Measurements from ENCODE around the gene URB2. TPM values are rescaled to one million over a fixed set of nuclear protein-coding genes. Genes with fewer than 3 reads are reported as not detected.

The URB2 gene
- total and polyA plus RNA-seq, 2 experiments from 2014 or later, result 7.6 to 44.3 TPM

GRCh38 chr1:229672246-229672645 is 46.2 kb downstream of the URB2 start (continued):
- no peak for TF ChIP-seq CTCF (conservative IDR thresholded peaks at IDR 0.05; ENCODE audit: low read depth in 2 of 2)

GRCh38 chr1:229674042-229674441 is 48.0 kb downstream of the URB2 start:
- H3K9me2 ChIP-seq (ENCODE audit: insufficient read depth), result no peaks in the 10 kb centered on the region
- no peak for ATAC-seq
- DNase-seq (ENCODE audit: low spot score), result no peak
- H3K4me2 ChIP-seq, result no peak overlapping the region
- H3K27me3 ChIP-seq (ENCODE audit: insufficient read depth), result no peaks in the 10 kb centered on the region
- H3F3A ChIP-seq (replicated peaks; ENCODE audit: low read depth), result no peaks in the 10 kb centered on the region
- Mint-ChIP-seq H3K36me3 (ENCODE audit: low read depth) (no peaks in the 10 kb centered on the region), H3K4me3 (no peak overlapping the region), H3K9me3 (no peaks in the 10 kb centered on the region; the same call in 2 of the 3 replicates), H3K4me1 (no peaks in the 10 kb centered on the region; the same call in 2 of the 3 replicates), H3K27ac (no peak overlapping the region), H3K27me3 (ENCODE audit: insufficient read depth, low read depth, poor library complexity) (no peaks in the 10 kb centered on the region)
- H4K20me1 ChIP-seq (replicated peaks; ENCODE audit: insufficient read depth), result no peaks in the 10 kb centered on the region
- no peak overlapping the region for H3K27ac ChIP-seq (ENCODE audit: low read depth)
- no peaks in the 10 kb centered on the region for H3K4me1 ChIP-seq (ENCODE audit: insufficient read depth)
- H3K79me2 ChIP-seq (replicated peaks; ENCODE audit: insufficient read depth), result no peaks in the 10 kb centered on the region
- no peak overlapping the region for H2AFZ ChIP-seq
- no peaks in the 10 kb centered on the region for H3K36me3 ChIP-seq (ENCODE audit: insufficient read depth)
- no peak overlapping the region for H3K4me3 ChIP-seq
- TF ChIP-seq POLR2AphosphoS5 (IDR thresholded peaks at IDR 0.05; ENCODE audit: low read depth) (no peak), JUNB (IDR thresholded peaks at IDR 0.05; ENCODE audit: unreplicated experiment) (no peak), EZH2phosphoT487 (IDR thresholded peaks at IDR 0.05; ENCODE audit: unreplicated experiment) (no peak), REST (IDR thresholded peaks at IDR 0.05; ENCODE audit: unreplicated experiment) (no peak), ZNF114 (CRISPR knock-in tag; IDR thresholded peaks at IDR 0.05) (no peak), CREB1 (CRISPR knock-in tag; IDR thresholded peaks at IDR 0.05; ENCODE audit: low read depth) (no peak), ZNF462 (CRISPR knock-in tag; IDR thresholded peaks at IDR 0.05) (no peak), ZNF331 (CRISPR knock-in tag; IDR thresholded peaks at IDR 0.05; ENCODE audit: low read depth) (no peak), NANOG (IDR thresholded peaks at IDR 0.05; ENCODE audit: borderline replicate concordance) (no peak), STAT1 (IDR thresholded peaks at IDR 0.05; ENCODE audit: unreplicated experiment) (no peak), EZH2 (IDR thresholded peaks at IDR 0.05; ENCODE audit: low read depth, unreplicated experiment) (no peak), ETS1 (IDR thresholded peaks at IDR 0.05) (no peak)
